ENCODE measurements around the gene FAM83F.
"Not testable (repeated sequence)": the region's sequence is repeated elsewhere in the genome, so short reads cannot be mapped to it uniquely, and the experiment has no call there.

FAM83F gene

DNA sequence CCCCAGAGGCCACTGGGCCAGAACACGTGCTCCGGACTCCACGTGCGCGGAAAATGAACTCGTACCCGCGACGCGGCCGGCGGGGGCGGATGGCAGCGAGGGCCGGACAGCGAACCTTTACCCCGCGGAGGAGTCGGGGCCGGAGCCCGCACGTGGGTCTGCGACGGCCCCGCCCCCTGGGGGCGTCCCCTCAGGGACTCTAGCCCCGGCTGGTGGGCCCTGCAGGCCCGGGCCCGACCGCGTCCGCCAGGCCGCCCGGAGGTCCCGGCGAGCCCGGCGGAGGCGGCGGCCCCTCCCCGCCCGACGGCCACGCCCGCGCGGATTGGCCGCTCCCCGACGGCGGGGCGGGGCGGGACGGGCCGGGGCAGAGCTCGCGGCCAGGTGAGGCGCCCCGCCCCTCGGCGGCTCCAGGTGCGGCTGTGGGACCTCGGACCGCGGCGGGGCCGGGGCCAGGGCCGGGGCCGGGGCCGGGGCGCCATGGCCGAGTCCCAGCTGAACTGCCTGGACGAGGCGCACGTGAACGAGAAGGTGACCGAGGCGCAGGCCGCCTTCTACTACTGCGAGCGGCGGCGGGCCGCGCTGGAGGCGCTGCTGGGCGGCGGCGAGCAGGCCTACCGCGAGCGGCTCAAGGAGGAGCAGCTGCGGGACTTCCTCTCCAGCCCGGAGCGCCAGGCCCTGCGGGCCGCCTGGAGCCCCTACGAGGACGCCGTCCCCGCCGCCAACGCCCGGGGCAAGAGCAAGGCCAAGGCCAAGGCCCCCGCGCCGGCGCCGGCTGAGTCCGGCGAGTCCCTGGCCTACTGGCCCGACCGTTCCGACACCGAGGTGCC lies at the start of gene FAM83F:
FAM83F (plus strand) TSS at position 389 of the 827 bp plus-strand sequence; CDS start at position 478, 89 bp downstream.
- DNase-seq, result no peak

GRCh38 chr22:39946126-39946502 lies 48.6 kb upstream of the FAM83F start:
- DNase-seq, result no peak

- peak in 6 of 14 donors; percentile 7 to 57 (median 14) for DNase-seq
Observed at GRCh38 chr22:39946503-39947219, 48.1 kb upstream of the FAM83F start.

GRCh38 chr22:39947220-39948216 lies 47.2 kb upstream of the FAM83F start:
- DNase-seq, result no peak

DNA sequence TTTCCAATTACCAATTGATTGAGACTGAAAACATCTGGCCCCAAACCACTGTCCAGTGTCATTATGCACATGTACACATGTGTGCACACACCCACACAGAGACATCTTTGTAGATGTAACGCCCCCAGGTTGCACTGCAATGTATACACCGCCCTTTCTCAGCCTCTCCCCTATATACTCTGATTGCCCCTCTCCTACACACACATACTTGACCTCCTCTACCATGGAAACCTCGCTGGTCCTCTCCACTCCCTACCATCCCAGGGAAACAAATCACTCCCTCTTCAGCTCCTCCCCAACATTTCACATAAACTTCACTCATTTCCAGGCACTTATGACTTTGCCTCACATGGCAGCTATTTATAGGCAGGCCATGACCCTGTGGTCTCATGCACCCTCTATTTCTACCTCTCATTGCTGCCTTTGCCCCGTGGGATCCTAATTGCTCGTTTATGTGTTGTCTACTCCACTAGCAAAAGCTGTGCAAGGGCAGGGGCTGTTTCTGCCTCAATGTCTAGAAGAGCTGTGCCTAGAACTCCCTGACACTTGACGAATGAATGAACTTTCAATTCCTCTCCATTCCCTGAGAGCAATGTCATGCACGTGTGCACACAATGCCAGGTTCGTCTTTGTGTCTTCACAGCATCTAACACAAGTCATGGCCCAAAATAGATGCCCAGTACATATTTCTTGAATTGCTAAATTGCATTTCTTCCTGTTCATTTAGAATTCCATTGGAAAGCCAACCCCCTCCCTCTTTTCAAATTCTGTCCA lies 44.6 kb upstream of the FAM83F start:
- DNase-seq, result no peak

DNA sequence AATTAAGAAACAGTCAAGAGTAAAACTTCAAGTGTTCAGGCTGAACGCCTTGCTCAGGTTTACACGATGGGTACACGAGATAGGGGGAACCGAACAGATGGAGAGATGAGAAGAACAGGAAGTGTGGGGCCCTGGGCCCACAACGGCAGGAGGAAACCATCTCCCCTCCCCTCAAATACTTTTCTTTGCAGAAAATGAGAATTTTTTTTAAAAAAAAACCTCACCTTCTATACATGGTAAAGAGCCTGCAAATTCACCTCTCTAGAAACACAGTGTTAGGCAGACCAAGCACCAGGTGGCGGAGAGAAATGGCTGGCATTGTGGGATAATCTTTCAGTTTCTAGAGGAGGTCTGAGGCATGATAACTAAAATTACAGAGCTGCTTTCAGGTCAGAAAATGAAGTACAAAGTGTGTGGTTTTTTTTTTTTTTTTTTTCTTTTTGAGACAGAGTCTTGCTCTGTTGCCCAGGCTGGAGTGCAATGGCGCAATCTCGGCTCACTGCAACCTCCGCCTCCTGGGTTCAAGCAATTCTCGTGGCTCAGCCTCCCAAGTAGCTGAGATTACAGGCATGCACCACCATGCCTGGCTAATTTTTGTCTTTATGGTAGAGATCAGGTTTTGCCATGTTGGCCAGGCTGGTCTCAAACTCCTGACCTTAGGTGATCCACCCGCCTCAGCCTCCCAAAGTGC lies 43.0 kb upstream of the FAM83F start:
- DNase-seq, result not testable (repeated sequence)

- no peak for DNase-seq
Observed at GRCh38 chr22:39952347-39952746, 42.4 kb upstream of the FAM83F start.

DNA sequence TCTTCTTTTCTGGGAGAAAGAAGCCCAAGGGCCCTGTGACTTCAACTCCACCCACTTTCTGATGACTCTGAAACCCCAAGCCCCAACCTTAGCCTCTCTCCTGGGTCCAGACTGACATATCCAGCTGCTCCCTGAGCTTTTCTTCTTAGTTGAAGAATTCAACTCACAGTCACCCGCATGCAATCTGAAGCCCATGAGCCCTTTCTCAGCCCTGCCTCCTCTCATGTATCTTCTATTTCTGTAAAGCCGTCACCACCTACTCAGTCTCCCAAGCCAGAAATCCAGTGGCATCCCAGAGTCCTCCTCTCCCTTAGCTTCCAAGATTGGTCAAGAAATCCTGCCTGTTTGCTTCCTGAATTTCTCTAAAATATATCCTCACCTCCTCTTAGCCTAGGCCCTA lies 41.7 kb upstream of the FAM83F start:
- no peak for DNase-seq

- no peak for DNase-seq
Observed at GRCh38 chr22:39954584-39955055, 40.1 kb upstream of the FAM83F start.

- DNase-seq, result no peak
Observed at GRCh38 chr22:39955675-39956074, 39.1 kb upstream of the FAM83F start.

GRCh38 chr22:39956932-39957664 lies 37.7 kb upstream of the FAM83F start:
- no peak for DNase-seq

DNA sequence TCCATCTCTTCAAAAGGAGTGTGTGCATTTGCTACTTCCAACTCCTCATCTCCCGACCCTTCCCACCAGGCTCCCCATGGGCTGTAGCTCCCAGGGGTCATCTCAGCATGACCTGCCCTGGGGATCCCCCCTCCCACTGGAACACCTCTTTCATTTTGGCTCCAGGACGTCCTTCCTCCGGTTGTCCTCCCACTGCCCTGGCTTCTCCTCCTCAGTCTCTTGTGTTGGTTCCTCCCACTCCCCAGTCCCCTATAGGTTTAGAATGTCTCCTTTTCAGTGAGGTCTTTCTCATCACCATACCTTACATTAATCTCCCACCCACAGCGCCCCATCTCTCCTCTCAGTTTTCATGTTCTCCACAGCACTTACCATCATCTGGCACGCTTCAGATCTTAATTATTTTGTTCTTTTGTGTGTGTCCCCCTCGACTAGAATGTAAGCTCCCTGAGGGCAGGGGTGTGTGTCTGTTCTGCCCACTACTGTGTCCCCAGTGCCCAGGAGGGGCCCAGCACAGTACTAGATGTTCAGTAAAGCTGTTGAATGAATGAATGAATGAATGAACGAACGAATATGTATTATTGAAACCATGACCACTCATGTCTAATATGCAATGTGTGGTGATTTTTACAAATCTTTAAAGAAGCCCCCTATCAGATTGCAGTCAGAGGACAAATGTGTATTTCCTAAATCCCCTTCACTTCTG lies 36.6 kb upstream of the FAM83F start:
- DNase-seq, result no peak

DNA sequence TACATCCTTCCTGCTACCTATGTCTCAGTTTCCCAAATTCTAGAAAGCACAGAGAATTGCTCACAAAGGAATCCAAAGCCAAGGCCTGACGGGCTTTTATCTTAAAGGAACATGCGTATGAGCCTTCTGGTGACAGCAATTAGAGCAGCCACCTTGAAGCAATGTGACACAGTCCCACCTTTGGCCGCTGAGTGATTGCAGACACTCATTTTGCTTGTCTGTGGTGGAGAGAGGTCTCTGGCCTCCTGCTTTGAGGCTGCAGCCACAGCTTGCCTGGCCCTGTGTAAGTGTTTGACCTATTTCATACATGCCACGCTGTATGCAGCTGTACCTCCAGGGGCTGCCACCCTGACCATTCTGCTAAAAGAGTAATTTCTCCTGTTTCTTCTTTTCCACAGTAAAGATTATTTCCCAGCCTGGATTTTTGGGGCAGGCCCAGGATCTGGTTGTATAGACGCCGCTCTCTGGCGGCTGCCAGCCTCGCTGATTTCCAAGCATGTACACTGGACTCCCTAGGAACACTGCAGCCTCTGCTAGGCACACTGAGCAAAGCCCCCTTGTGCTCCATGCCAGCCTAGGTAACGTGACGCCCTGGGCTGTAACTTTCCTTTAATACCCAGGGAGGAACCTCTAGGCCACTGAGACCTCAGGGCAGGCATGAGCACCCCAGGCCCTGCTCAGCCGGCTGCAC lies 35.7 kb upstream of the FAM83F start:
- DNase-seq, result no peak

DNA sequence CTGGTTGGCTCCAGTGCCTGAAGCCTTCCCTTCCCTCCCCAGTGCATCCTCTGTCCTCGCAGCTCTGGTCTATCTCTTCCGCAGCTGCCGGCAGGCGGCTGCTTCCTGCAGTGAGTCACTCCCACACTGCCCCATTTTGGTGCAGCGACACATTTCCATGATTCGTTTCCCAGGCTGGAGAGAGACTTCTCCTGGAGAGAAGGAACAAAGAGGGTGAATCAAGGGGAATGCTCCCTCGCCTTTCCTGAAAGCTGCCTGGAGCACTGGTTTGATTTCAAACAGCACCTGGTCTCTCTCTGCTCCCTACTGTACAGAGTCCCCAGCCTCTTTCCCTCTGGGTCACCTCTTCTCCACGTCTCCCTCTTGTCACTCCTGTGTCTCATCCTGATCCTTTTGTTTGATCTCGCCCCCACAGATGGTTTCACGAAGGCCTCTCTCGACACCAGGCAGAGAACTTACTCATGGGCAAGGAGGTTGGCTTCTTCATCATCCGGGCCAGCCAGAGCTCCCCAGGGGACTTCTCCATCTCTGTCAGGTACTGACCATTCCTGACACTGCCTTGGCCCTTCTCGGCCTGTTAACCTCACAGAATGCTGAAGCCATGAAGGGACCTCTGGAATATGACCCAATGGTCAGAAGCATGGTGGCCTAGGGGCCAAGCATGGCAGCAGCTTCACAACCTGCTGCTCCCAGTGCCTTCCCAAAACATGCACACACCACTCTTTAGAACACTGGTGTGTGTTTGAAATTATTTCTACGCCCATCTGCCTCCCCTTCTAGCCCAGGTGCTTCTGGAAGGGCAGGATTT lies 34.9 kb upstream of the FAM83F start, which contains the start of gene TMA7B:
TMA7B (plus strand) TSS at position 758 of the 808 bp plus-strand sequence. CDS start 3,978 bp downstream, outside the sequence.
- DNase-seq, result no peak

- no peak for DNase-seq
Observed at GRCh38 chr22:39960791-39961746, 33.7 kb upstream of the FAM83F start.

GRCh38 chr22:39962071-39962470 lies 32.7 kb upstream of the FAM83F start:
- DNase-seq, result no peak

- DNase-seq, result no peak
Observed at GRCh38 chr22:39965748-39966147, 29.0 kb upstream of the FAM83F start.

All from C1 segment of cervical spinal cord (tissue), 14 donors.